ENCODE data around the gene IGFBPL1.

GRCh38 chr9:38442473-38443096, 18.3 kb upstream of the IGFBPL1 start:
- no peak for TF ChIP-seq CTCF (IDR thresholded peaks at IDR 0.05; ENCODE audit: low read depth, low read length, missing input control)
- TF ChIP-seq ATF3 (IDR thresholded peaks at IDR 0.05) = no peak

Measured in liver (tissue), 3 donors.